HUDEP-2 (cell line): ENCODE results near the gene FJX1.

Experiments used
- DNase-seq, 76 experiments: peaks; one replicate each; lab custom pipeline; 2025; ENCODE audit not compliant: unreplicated experiment in 76 of 76; lab: John Stamatoyannopoulos, UW

FJX1 gene

DNA sequence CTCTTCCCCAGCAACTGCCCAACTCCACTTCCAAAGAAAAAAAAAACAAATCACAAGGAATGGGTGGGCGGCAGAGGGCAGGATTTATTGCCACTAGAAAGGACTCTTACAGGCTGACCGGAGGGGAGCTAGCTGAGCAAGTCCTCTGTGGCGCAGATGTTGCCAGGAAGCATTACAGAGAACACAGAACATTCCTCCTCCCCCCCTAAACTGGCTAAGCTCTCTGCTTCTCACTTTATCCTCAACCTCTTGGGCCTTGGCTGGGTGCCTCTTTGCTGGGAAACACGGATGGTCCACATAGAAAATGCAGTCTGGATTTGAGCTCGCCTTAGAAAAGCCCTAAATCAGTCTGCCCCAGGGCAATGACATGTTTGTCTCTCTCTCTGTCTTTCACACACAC, 12.6 kb upstream of the FJX1 start:
- no peak for DNase-seq

GRCh38 chr11:35606206-35606605, 12.1 kb upstream of the FJX1 start:
- no peak for DNase-seq

DNA sequence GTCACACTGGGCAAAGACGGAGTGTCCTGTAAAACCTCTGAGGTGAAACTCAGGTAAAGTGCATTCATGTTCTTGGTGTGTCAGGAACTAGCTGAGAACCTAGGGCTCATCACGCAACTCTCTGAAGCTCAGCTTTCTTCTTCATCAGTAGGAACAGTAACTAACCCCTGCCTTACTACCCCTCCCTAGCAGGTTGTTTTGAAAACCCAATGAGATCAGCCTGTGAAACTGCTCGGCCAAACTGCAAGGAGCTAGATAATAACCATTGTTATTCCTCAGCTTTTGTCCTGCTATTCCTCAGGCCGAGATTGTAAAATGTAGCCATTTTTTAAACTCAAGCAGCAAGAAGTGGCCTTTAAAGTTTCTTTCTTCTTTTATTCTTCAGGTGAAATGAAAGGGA, 9.8 kb upstream of the FJX1 start:
- no peak for DNase-seq

DNA sequence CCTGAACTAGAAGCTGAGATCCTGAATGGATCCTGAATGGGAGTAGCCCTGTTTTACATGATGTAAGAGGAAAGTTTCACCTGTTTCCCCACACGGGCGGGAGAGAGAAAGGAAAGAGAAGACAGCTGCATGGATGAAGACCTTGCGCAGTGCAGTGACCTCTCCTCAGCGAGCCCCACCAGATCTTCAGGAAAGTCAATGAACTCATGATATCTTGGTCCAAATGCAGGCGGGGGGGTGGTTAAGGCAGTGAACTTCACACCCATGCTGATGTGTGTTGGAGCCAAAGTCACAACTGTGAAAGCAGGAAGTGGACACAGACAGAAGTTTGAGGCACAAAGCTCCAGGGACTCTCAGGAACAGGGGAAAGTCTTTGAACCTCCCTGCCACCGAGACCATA, 8.6 kb upstream of the FJX1 start:
- no peak for DNase-seq

- DNase-seq: no peak
Measured at GRCh38 chr11:35610631-35611030, 7.6 kb upstream of the FJX1 start.

DNA sequence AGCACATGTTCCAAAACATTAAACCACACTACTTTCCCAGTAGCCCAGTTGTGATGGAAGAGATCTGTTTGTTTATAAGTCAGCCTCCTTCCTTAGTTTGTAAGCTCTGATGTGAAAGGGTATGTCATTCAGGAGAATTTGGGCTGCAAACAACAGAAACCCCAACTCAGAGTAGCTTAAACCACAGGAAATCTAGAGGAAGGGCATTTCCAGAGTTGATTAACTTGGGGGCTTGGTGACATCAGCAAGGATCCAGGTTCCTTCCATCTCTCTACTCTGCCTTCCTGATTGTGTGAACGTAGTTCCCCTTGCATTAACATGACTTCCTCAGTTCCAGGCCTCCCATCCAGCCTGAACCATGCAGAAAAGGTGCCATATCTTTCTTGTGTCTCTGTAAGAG, 6.5 kb upstream of the FJX1 start:
- DNase-seq: no peak

DNA sequence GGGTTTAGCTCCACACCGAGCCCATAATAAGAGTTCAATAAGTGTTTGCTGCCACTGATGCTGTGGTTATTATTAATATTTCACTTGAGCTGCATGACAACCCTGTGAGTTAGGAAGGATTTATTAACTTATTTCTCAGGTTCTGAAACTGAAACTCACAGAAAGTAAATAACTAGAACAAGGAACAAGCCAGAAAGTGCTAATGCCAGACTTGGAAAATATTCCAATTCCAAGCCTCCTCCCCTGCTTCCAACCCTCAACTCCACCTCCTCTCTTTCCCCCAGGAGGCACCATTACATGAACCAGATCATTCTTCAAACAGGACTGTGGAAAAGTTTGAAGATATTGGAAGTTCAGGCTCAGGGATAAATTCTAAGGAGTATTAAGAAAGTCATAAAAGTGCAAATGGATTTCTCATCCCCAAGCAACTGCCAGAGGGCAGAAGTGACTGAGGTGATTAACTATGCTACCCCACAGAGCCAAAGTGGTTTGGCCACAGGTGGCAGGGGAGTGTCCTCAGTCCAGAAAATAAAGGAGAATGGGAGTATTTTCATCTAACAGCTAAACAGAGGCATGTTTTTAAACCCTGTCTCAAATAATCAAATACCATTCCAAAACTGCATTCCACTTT, 3.2 kb upstream of the FJX1 start:
- no peak for DNase-seq

- DNase-seq: peak in 34 of 76 experiments; percentile 1 to 76 (median 26)
Measured at GRCh38 chr11:35615921-35616900, 2.0 kb upstream of the FJX1 start.

DNA sequence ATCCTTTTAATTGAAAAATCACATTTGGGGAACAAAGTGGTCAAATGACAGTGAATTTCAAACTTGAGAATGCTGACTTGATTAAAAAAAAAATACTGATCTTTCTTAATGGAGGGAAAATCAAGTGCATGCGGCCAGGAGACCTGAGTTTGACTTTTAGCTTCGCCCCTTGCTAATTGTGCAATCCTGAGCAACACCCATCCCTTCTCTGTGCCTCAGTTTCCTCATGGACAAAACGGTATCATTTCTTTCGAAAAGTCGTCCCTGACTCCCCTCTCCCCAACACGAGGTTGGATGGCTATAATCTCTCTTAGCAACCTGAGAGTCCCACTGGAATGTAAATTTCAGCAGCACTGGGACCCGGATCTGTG, 959 bp upstream of the FJX1 start:
- no peak for DNase-seq

DNA sequence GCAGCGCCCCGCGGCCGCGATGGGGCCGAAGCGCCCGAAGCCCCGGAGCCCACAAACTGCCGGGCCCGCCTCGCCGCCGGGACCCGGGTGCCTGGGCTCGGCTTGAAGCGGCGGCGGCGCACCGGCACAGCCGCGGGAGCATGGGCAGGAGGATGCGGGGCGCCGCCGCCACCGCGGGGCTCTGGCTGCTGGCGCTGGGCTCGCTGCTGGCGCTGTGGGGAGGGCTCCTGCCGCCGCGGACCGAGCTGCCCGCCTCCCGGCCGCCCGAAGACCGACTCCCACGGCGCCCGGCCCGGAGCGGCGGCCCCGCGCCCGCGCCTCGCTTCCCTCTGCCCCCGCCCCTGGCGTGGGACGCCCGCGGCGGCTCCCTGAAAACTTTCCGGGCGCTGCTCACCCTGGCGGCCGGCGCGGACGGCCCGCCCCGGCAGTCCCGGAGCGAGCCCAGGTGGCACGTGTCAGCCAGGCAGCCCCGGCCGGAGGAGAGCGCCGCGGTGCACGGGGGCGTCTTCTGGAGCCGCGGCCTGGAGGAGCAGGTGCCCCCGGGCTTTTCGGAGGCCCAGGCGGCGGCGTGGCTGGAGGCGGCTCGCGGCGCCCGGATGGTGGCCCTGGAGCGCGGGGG, 346 bp downstream of the FJX1 start:
- DNase-seq: peak in 11 of 76 experiments; percentile 20 to 62 (median 52)

GRCh38 chr11:35619116-35619854, 1.0 kb downstream of the FJX1 start:
- DNase-seq: peak in 70 of 76 experiments; percentile 14 to 76 (median 52)

DNA sequence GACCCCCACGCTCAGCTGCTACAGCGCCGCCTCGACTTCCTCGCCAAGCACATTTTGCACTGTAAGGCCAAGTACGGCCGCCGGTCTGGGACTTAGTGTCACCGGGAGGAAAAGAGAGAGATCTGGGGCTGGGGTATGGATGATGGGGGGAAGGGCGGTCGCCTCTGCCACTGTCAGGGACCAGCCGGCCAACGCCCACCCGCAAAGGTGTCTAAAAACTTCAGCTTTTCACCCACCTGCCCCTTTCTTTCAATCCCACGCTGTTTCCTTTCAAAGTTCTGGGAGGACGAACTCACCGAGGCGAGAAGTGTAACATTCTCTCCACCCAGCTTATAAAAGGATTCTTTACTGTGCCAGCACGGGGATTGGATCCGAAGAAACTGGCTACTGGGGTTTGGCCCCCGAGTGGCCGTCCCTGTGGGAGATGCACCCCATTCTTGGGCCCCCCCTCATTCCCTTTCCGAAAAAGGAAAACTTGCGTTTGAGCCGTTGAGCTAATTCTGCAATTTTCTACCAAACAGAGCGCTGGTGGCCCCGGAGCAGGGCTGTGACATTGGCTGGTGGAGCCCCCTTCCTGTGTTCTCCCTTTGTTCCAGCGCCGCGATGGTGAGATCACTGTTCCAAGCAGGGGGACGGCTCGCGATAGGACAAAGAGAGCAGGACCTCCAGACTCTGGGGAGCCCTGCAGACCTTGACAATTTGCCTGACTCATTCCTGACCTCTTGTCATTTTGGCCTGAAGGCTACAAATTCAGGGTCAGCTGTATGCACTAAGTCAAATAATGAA, 1.8 kb downstream of the FJX1 start:
- DNase-seq: peak in 27 of 76 experiments; percentile 2 to 57 (median 12)

GRCh38 chr11:35620795-35621194, 2.5 kb downstream of the FJX1 start:
- no peak for DNase-seq

GRCh38 chr11:35621620-35622019, 3.4 kb downstream of the FJX1 start:
- DNase-seq: no peak

GRCh38 chr11:35622070-35622469, 3.8 kb downstream of the FJX1 start:
- DNase-seq: no peak

GRCh38 chr11:35623621-35624168, 5.4 kb downstream of the FJX1 start:
- DNase-seq: no peak

GRCh38 chr11:35624316-35624715, 6.1 kb downstream of the FJX1 start:
- DNase-seq: no peak

DNA sequence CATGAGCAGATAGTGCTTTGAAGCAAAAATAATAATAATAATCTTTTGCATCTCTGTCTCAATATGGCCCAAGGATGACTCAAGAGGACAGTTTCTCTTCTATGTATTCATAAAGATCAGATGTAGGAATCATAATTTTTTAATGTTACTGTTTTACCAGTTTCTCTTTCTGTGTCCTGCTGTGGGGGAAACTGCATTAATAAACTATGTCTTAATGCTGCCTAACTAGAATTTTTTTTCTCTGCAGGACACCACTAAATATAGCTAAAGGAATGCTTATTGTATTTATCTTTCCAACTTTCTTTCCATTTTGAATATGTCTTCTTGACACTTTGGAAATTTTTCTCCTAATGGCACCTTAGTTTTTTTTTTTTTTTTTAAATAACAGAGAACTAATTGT, 6.5 kb downstream of the FJX1 start:
- DNase-seq: no peak

DNA sequence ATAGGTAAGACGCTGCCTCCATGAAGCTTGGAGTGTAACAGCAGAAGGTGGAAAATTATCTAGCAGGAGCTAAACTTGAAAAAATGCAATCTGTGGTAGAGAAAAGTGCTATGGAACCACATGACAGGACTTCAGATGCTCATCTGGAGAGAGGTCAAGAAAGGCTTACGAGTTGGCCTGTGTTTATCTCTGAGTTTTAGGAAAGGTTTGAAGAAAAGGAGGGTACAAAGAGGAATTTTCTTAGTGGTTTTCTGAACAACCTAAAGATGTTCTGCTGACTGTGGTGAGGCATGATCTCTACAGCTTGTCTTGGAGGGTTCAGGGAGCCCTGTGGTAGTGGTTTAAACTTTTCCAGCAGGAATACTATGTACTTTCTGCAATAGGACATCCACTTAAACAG, 8.2 kb downstream of the FJX1 start:
- no peak for DNase-seq

DNA sequence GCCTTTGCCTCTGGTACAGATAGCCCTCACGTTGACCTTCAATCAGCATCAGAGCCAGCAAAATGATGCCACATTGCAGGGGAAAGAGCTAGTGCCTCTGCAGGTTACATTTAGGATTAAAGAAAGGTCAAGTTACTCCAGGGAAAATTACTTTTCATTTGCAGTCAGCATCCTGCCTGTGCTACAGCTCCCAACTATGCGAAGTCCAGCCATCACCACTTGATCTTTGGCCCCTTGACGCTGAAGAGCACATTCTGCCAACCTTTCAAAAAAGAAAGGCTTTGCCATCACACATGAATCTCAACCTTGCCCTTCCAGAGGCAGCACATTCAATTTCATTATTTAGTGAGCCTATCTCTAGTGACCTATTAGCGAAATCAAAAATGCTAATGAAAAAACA, 11.3 kb downstream of the FJX1 start:
- no peak for DNase-seq
